BJ (cell line): ENCODE data around the gene DUS1L. TPM values are rescaled to one million over a fixed set of nuclear protein-coding genes. Genes with fewer than 3 reads are reported as not detected.

Experiments used
- CTCF ChIA-PET: fragments of 350-600 bp; formaldehyde crosslinking; extraction: SDS; loops from one replicate; lab custom pipeline; 2021; ENCODE audit warnings: antibody characterized with exemption, inconsistent platforms; lab: Yijun Ruan, JAX
- POLR2A ChIA-PET: fragments of 300-600 bp; sonication (Branson Sonifier 250); formaldehyde crosslinking; extraction: SDS; loops from one replicate; lab custom pipeline; 2021; ENCODE audit warnings: antibody characterized with exemption; lab: Charles Lee
- DNase-seq: peaks from one replicate; pipeline ENCODE4 v3.0.0-alpha.2; 2011; ENCODE audit warnings: low read depth
- H3K27me3 ChIP-seq: 2 replicates; pipeline ENCODE4 v1.6.0; 2011; ENCODE audit warnings: low read length; ENCODE audit not compliant: control insufficient read depth, insufficient read depth
- H3K36me3 ChIP-seq: 2 replicates; pipeline ENCODE4 v1.5.1; 2011; ENCODE audit warnings: low read length; ENCODE audit not compliant: control insufficient read depth, insufficient read depth
- H3K4me3 ChIP-seq: 2 replicates; pipeline ENCODE4 v1.5.1; 2011; ENCODE audit warnings: low read depth, mild to moderate bottlenecking, control low read depth, low read length
- CTCF ChIP-seq: IDR thresholded peaks from 2 replicates; pipeline ENCODE4 v1.5.1; 2011; ENCODE audit warnings: low read depth, mild to moderate bottlenecking, control low read depth, inconsistent platforms, low read length, moderate library complexity; ENCODE audit not compliant: insufficient read depth
- polyA plus RNA-seq: library from polyadenylated mRNA; depleted of rRNA; stranded (reverse); fragments of >200 nt; gene quantifications from 2 replicates; pipeline ENCODE4 v1.2.3, GENCODE V29; 2011

Gene DUS1L
- polyA plus RNA-seq, 1 experiment = 47.6 TPM

GRCh38 chr17:82035488-82035887 lies 30.1 kb downstream of the DUS1L start:
- no peaks in the 10 kb centered on the region for H3K36me3 ChIP-seq
- CTCF ChIA-PET = interaction anchor here (1.9 to 5.0 kb wide), 2 partner anchors 15 to 76 kb away, joined by 7 to 23 read pairs; partner anchors contain the start of gene NOTUM
- DNase-seq = no peak
- no peaks in the 10 kb centered on the region for H3K27me3 ChIP-seq
- H3K4me3 ChIP-seq = no peak overlapping the region
- no peak for TF ChIP-seq CTCF
- POLR2A ChIA-PET = interaction anchor here (0.6 kb wide), 1 partner anchor 117 kb away, joined by 3 read pairs; no protein-coding TSS in a partner anchor

GRCh38 chr17:82034371-82035011 lies 31.1 kb downstream of the DUS1L start:
- H3K4me3 ChIP-seq = no peak overlapping the region
- POLR2A ChIA-PET = interaction anchor here (0.6 kb wide), 1 partner anchor 118 kb away, joined by 3 read pairs; no protein-coding TSS in a partner anchor
- no peak for DNase-seq
- H3K27me3 ChIP-seq = no peaks in the 10 kb centered on the region
- no peak for TF ChIP-seq CTCF
- H3K36me3 ChIP-seq = no peaks in the 10 kb centered on the region; the same call in 1 of the 2 replicates
- CTCF ChIA-PET = interaction anchor here (0.6 to 5.0 kb wide), 2 partner anchors 16 to 249 kb away, joined by 3 to 23 read pairs; no protein-coding TSS in a partner anchor

- Histone ChIP-seq H3K27me3 (no peaks in the 10 kb centered on the region), H3K4me3 (no peak overlapping the region), H3K36me3 (no peaks in the 10 kb centered on the region; the same call in 1 of the 2 replicates)
- ChIA-PET CTCF (interaction anchor here (0.6 to 1.5 kb wide), 3 partner anchors 12 to 250 kb away, joined by 3 to 5 read pairs (median 4); no protein-coding TSS in a partner anchor), POLR2A (no interaction called here)
- no peak for DNase-seq
- no peak for TF ChIP-seq CTCF
These were observed 32.1 kb downstream of the DUS1L start for GRCh38 chr17:82033359-82034085.

GRCh38 chr17:82031885-82032627 lies 33.5 kb downstream of the DUS1L start:
- CTCF ChIA-PET = interaction anchor here (1.1 to 3.5 kb wide), 4 partner anchors 10 to 130 kb away, joined by 4 to 13 read pairs (median 5); no protein-coding TSS in a partner anchor
- POLR2A ChIA-PET = no interaction called here
- Histone ChIP-seq H3K36me3 (peaks cover 2% of the 10 kb centered on the region; the same call in 1 of the 2 replicates), H3K4me3 (peak overlapping the region; percentile 44), H3K27me3 (no peaks in the 10 kb centered on the region)
- no peak for DNase-seq
- no peak for TF ChIP-seq CTCF
